Measurements from ENCODE around the gene RNF166. TPM values are rescaled to one million over a fixed set of nuclear protein-coding genes. Genes with fewer than 3 reads are reported as not detected.

The RNF166 gene
- total RNA-seq, 1 experiment from 2014 or later: 36.3 TPM

GRCh38 chr16:88701581-88702370 lies 4.4 kb downstream of the RNF166 start:
- POLR2A ChIA-PET (ENCODE audit: low non-redundant PET): interaction anchor here (0.6 kb wide), 1 partner anchor 922 kb away, joined by 3 read pairs; no protein-coding TSS in a partner anchor
- CTCF ChIA-PET: no interaction called here
- no TSS peak for BruUV-seq (replicated peaks)
- peaks cover 12% of the 10 kb centered on the region for H3K36me3 ChIP-seq (ENCODE audit: insufficient read depth, low read length, poor library complexity, severe bottlenecking)
- no peaks in the 10 kb centered on the region for H3K27me3 ChIP-seq (replicated peaks; ENCODE audit: insufficient read depth, low read depth, low read length, poor library complexity)
- TF ChIP-seq EZH2 (IDR thresholded peaks at IDR 0.05; ENCODE audit: borderline replicate concordance, low read depth, low read length, poor library complexity, severe bottlenecking) (no peak), CTCF (conservative IDR thresholded peaks at IDR 0.05; ENCODE audit: low read depth, low read length) (no peak)
- H3K4me3 ChIP-seq (ENCODE audit: low read depth, low read length, poor library complexity, severe bottlenecking): no peak overlapping the region
- peak overlapping the region; percentile 82 for H3K27ac ChIP-seq (ENCODE audit: low read depth, low read length, poor library complexity, severe bottlenecking)
- no peak for DNase-seq (ENCODE audit: low spot score)
- intact Hi-C loops (cut with micrococcal nuclease; ENCODE audit: unreplicated experiment): no loop called here
- no peaks in the 10 kb centered on the region for H3K9me3 ChIP-seq (ENCODE audit: low read depth, low read length, poor library complexity, severe bottlenecking)
- H3K4me1 ChIP-seq (ENCODE audit: insufficient read depth, low read length, poor library complexity, severe bottlenecking): peaks cover 33% of the 10 kb centered on the region

DNA sequence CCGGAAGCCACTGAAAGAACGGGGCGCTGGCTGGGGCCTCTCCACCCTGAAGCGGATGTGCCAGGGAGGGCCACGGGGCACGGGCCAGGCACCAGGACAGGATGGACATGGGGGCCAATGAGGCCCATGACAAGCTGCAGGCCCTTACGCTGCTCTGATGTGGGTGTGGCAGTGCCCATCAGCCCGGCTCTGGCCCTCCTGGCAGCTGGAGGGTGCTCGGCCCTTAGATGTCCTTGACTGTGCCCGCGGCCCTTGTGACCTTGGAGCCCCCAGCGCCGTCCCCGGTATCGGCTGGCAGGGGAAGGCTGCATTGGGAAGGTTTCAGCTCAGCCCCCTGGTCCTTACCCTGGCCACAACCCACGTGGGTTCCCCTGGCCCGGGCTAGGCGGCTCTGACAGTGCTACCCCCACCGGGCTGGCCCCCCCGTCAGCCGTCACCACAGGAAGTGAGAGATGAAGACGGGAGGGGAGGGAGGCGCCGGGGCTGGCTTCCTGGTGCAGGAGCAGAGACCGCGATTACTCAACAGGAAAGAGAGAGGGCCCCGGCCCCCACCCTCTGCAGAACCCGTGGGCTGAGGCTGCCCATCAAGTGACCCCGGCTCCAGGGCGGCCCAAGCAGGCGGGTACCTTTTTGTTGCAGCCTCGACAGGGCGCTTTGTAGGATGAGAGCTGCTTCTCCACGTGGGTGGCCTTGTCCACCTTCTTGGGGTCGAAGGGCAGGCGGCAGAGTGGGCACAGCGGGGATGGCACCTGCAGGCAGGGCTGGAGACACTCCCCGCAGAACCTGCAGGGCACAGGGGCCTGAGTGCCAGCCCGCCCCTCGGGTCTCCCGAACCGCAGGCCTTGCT lies 5.3 kb downstream of the RNF166 start:
- H3K36me3 ChIP-seq (ENCODE audit: insufficient read depth, low read length, poor library complexity, severe bottlenecking): peaks cover 12% of the 10 kb centered on the region
- peaks cover 33% of the 10 kb centered on the region for H3K4me1 ChIP-seq (ENCODE audit: insufficient read depth, low read length, poor library complexity, severe bottlenecking)
- no peak overlapping the region for H3K4me3 ChIP-seq (ENCODE audit: low read depth, low read length, poor library complexity, severe bottlenecking)
- ChIA-PET POLR2A (ENCODE audit: low non-redundant PET) (no interaction called here), CTCF (no interaction called here)
- TF ChIP-seq CTCF (conservative IDR thresholded peaks at IDR 0.05; ENCODE audit: low read depth, low read length): no peak
- TF ChIP-seq EZH2 (IDR thresholded peaks at IDR 0.05; ENCODE audit: borderline replicate concordance, low read depth, low read length, poor library complexity, severe bottlenecking): no peak
- intact Hi-C loops (cut with micrococcal nuclease; ENCODE audit: unreplicated experiment): no loop called here
- peak; percentile 79 for DNase-seq (ENCODE audit: low spot score)
- H3K9me3 ChIP-seq (ENCODE audit: low read depth, low read length, poor library complexity, severe bottlenecking): no peaks in the 10 kb centered on the region
- H3K27ac ChIP-seq (ENCODE audit: low read depth, low read length, poor library complexity, severe bottlenecking): peak overlapping the region; percentile 82
- no TSS peak for BruUV-seq (replicated peaks)
- no peaks in the 10 kb centered on the region for H3K27me3 ChIP-seq (replicated peaks; ENCODE audit: insufficient read depth, low read depth, low read length, poor library complexity)

DNA sequence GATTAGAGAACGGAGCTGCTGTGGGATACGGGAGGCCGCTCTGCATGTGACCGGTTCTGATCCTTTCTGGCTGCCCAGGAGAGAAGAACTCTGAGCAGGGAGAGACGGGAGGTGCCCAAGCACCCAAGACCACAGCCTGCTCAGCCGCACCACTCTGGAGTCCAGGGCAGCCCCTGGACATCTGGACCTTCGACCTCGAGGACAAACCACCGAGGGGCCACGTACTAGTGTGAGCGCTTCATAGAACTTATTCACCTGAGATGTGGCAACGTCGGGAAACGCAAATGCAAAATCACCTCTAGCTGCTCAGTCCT lies 5.9 kb downstream of the RNF166 start:
- H3K27ac ChIP-seq (ENCODE audit: low read depth, low read length, poor library complexity, severe bottlenecking): peak overlapping the region; percentile 82
- H3K4me1 ChIP-seq (ENCODE audit: insufficient read depth, low read length, poor library complexity, severe bottlenecking): peaks cover 33% of the 10 kb centered on the region
- CTCF ChIA-PET: no interaction called here
- intact Hi-C loops (cut with micrococcal nuclease; ENCODE audit: unreplicated experiment): no loop called here
- H3K27me3 ChIP-seq (replicated peaks; ENCODE audit: insufficient read depth, low read depth, low read length, poor library complexity): no peaks in the 10 kb centered on the region
- H3K36me3 ChIP-seq (ENCODE audit: insufficient read depth, low read length, poor library complexity, severe bottlenecking): peaks cover 12% of the 10 kb centered on the region
- BruUV-seq (replicated peaks): no TSS peak
- DNase-seq (ENCODE audit: low spot score): no peak
- H3K4me3 ChIP-seq (ENCODE audit: low read depth, low read length, poor library complexity, severe bottlenecking): no peak overlapping the region
- POLR2A ChIA-PET (ENCODE audit: low non-redundant PET): no interaction called here
- H3K9me3 ChIP-seq (ENCODE audit: low read depth, low read length, poor library complexity, severe bottlenecking): no peaks in the 10 kb centered on the region
- no peak for TF ChIP-seq CTCF (conservative IDR thresholded peaks at IDR 0.05; ENCODE audit: low read depth, low read length)
- no peak for TF ChIP-seq EZH2 (IDR thresholded peaks at IDR 0.05; ENCODE audit: borderline replicate concordance, low read depth, low read length, poor library complexity, severe bottlenecking)
